BLaER1 (cell line): ENCODE measurements around the gene FFAR2.
"Not testable (repeated sequence)": the region's sequence is repeated elsewhere in the genome, so short reads cannot be mapped to it uniquely, and the experiment has no call there.

Experiments
- H3K27ac ChIP-seq: shearing (Covaris generic); formaldehyde crosslinking; 2 replicates; pipeline ENCODE4 v1.8.1; 2022
- H3K27me3 ChIP-seq: shearing (Covaris generic); formaldehyde crosslinking; 2 replicates; pipeline ENCODE4 v1.8.1; 2022
- H3K36me3 ChIP-seq: shearing (Covaris generic); formaldehyde crosslinking; 2 replicates; pipeline ENCODE4 v1.8.1; 2022
- H3K4me1 ChIP-seq: shearing (Covaris generic); formaldehyde crosslinking; 2 replicates; pipeline ENCODE4 v1.8.1; 2022
- H3K4me2 ChIP-seq: shearing (Covaris generic); formaldehyde crosslinking; 2 replicates; pipeline ENCODE4 v1.8.1; 2022
- H3K4me3 ChIP-seq: shearing (Covaris generic); formaldehyde crosslinking; 2 replicates; pipeline ENCODE4 v1.8.1; 2022
- H3K9ac ChIP-seq: shearing (Covaris generic); formaldehyde crosslinking; 2 replicates; pipeline ENCODE4 v1.8.1; 2022
- H3K9me3 ChIP-seq: shearing (Covaris generic); formaldehyde crosslinking; 2 replicates; pipeline ENCODE4 v1.8.1; 2022
- H4K20me1 ChIP-seq: shearing (Covaris generic); formaldehyde crosslinking; 2 replicates; pipeline ENCODE4 v1.8.1; 2022
- Cebpa-rat ChIP-seq: shearing (Covaris generic); IDR thresholded peaks from 2 replicates; pipeline ENCODE4 v1.8.1; 2022

The FFAR2 gene

GRCh38 chr19:35454663-35455062 is 6.6 kb downstream of the FFAR2 start:
- Histone ChIP-seq H4K20me1 (no peaks in the 10 kb centered on the region), H3K4me3 (no peak overlapping the region), H3K36me3 (no peaks in the 10 kb centered on the region), H3K9ac (no peak overlapping the region), H3K4me2 (no peak overlapping the region), H3K27me3 (no peaks in the 10 kb centered on the region), H3K4me1 (peaks cover 51% of the 10 kb centered on the region), H3K9me3 (no peaks in the 10 kb centered on the region), H3K27ac (no peak overlapping the region)
- TF ChIP-seq Cebpa-rat: no peak

GRCh38 chr19:35455616-35456201 is 7.7 kb downstream of the FFAR2 start:
- no peaks in the 10 kb centered on the region for H3K9me3 ChIP-seq
- no peak overlapping the region for H3K9ac ChIP-seq
- H3K27me3 ChIP-seq: no peaks in the 10 kb centered on the region
- 0 out of 2 replicates have a peak overlapping the region, but pooled peaks have one; percentile 13 for H3K4me2 ChIP-seq
- H3K36me3 ChIP-seq: no peaks in the 10 kb centered on the region
- TF ChIP-seq Cebpa-rat: no peak
- no peak overlapping the region for H3K27ac ChIP-seq
- H4K20me1 ChIP-seq: no peaks in the 10 kb centered on the region
- H3K4me1 ChIP-seq: peaks cover 53% of the 10 kb centered on the region
- no peak overlapping the region for H3K4me3 ChIP-seq

- TF ChIP-seq Cebpa-rat: no peak
- peaks cover 53% of the 10 kb centered on the region for H3K4me1 ChIP-seq
- no peaks in the 10 kb centered on the region for H4K20me1 ChIP-seq
- H3K27me3 ChIP-seq: no peaks in the 10 kb centered on the region
- no peaks in the 10 kb centered on the region for H3K36me3 ChIP-seq
- no peak overlapping the region for H3K9ac ChIP-seq
- no peak overlapping the region for H3K4me3 ChIP-seq
- H3K27ac ChIP-seq: no peak overlapping the region
- no peaks in the 10 kb centered on the region for H3K9me3 ChIP-seq
- no peak overlapping the region for H3K4me2 ChIP-seq
These were observed 9.1 kb downstream of the FFAR2 start for GRCh38 chr19:35457173-35457572.

GRCh38 chr19:35458192-35458591 is 10.1 kb downstream of the FFAR2 start:
- H3K27ac ChIP-seq: no peak overlapping the region
- H3K9me3 ChIP-seq: no peaks in the 10 kb centered on the region
- H3K9ac ChIP-seq: no peak overlapping the region
- peak overlapping the region; percentile 94; the same call in 1 of the 2 replicates for H3K4me2 ChIP-seq
- peaks cover 54% of the 10 kb centered on the region for H3K4me1 ChIP-seq
- H3K4me3 ChIP-seq: no peak overlapping the region
- no peaks in the 10 kb centered on the region for H4K20me1 ChIP-seq
- no peaks in the 10 kb centered on the region for H3K36me3 ChIP-seq
- TF ChIP-seq Cebpa-rat: no peak
- H3K27me3 ChIP-seq: no peaks in the 10 kb centered on the region

GRCh38 chr19:35458731-35459391 is 10.8 kb downstream of the FFAR2 start:
- H3K27ac ChIP-seq: peak overlapping the region; percentile 42
- H3K4me1 ChIP-seq: peaks cover 61% of the 10 kb centered on the region
- peak overlapping the region; percentile 30; the same call in 1 of the 2 replicates for H3K9ac ChIP-seq
- no peaks in the 10 kb centered on the region for H4K20me1 ChIP-seq
- no peak for TF ChIP-seq Cebpa-rat
- no peaks in the 10 kb centered on the region for H3K27me3 ChIP-seq
- H3K9me3 ChIP-seq: no peaks in the 10 kb centered on the region
- peak overlapping the region; percentile 94 for H3K4me2 ChIP-seq
- H3K36me3 ChIP-seq: no peaks in the 10 kb centered on the region
- no peak overlapping the region for H3K4me3 ChIP-seq

- no peak for TF ChIP-seq Cebpa-rat
- Histone ChIP-seq H4K20me1 (no peaks in the 10 kb centered on the region), H3K4me2 (peak overlapping the region; percentile 94), H3K9ac (peak overlapping the region; percentile 30; the same call in 1 of the 2 replicates), H3K27ac (peak overlapping the region; percentile 42), H3K4me3 (no peak overlapping the region), H3K36me3 (no peaks in the 10 kb centered on the region), H3K27me3 (no peaks in the 10 kb centered on the region), H3K9me3 (no peaks in the 10 kb centered on the region), H3K4me1 (peaks cover 68% of the 10 kb centered on the region)
These were observed 11.5 kb downstream of the FFAR2 start for GRCh38 chr19:35459414-35460082.

- Histone ChIP-seq H3K4me1 (peaks cover 74% of the 10 kb centered on the region), H3K36me3 (no peaks in the 10 kb centered on the region), H3K27ac (peak overlapping the region; percentile 92), H4K20me1 (no peaks in the 10 kb centered on the region), H3K4me3 (no peak overlapping the region), H3K9me3 (no peaks in the 10 kb centered on the region), H3K4me2 (peak overlapping the region; percentile 94), H3K27me3 (no peaks in the 10 kb centered on the region), H3K9ac (no peak overlapping the region; the same call in 1 of the 2 replicates)
- no peak for TF ChIP-seq Cebpa-rat
These were observed 12.6 kb downstream of the FFAR2 start for GRCh38 chr19:35460608-35461007.

GRCh38 chr19:35461060-35461459 is 13.0 kb downstream of the FFAR2 start:
- no peak overlapping the region for H3K4me3 ChIP-seq
- no peaks in the 10 kb centered on the region for H3K36me3 ChIP-seq
- no peaks in the 10 kb centered on the region for H3K9me3 ChIP-seq
- H3K4me1 ChIP-seq: peaks cover 72% of the 10 kb centered on the region
- no peak overlapping the region; the same call in 1 of the 2 replicates for H3K9ac ChIP-seq
- peak overlapping the region; percentile 92 for H3K27ac ChIP-seq
- no peak for TF ChIP-seq Cebpa-rat
- H3K27me3 ChIP-seq: no peaks in the 10 kb centered on the region
- H4K20me1 ChIP-seq: no peaks in the 10 kb centered on the region
- H3K4me2 ChIP-seq: peak overlapping the region; percentile 94

GRCh38 chr19:35461788-35462187 is 13.7 kb downstream of the FFAR2 start:
- H3K9me3 ChIP-seq, H4K20me1 ChIP-seq, H3K36me3 ChIP-seq, H3K27me3 ChIP-seq: not testable (repeated sequence)
- Histone ChIP-seq H3K9ac (peak overlapping the region; percentile 71; the same call in 1 of the 2 replicates), H3K4me3 (peak overlapping the region; percentile 51), H3K4me2 (peak overlapping the region; percentile 94), H3K4me1 (peaks cover 76% of the 10 kb centered on the region), H3K27ac (peak overlapping the region; percentile 92)

- Histone ChIP-seq H3K36me3 (no peaks in the 10 kb centered on the region), H3K4me1 (peaks cover 82% of the 10 kb centered on the region), H3K4me2 (peak overlapping the region; percentile 94), H3K9me3 (no peaks in the 10 kb centered on the region), H3K27me3 (no peaks in the 10 kb centered on the region), H3K4me3 (peak overlapping the region; percentile 51), H3K27ac (peak overlapping the region; percentile 92), H4K20me1 (no peaks in the 10 kb centered on the region), H3K9ac (peak overlapping the region; percentile 71; the same call in 1 of the 2 replicates)
- no peak for TF ChIP-seq Cebpa-rat
These were observed 14.5 kb downstream of the FFAR2 start for GRCh38 chr19:35462476-35462953.

- H3K4me1 ChIP-seq: peaks cover 87% of the 10 kb centered on the region
- peak overlapping the region; percentile 94 for H3K4me2 ChIP-seq
- H4K20me1 ChIP-seq, H3K9me3 ChIP-seq, H3K27me3 ChIP-seq, H3K36me3 ChIP-seq: not testable (repeated sequence)
- peak overlapping the region; percentile 92 for H3K27ac ChIP-seq
- peak overlapping the region; percentile 60; the same call in 1 of the 2 replicates for H3K9ac ChIP-seq
- H3K4me3 ChIP-seq: peak overlapping the region; percentile 51; the same call in 1 of the 2 replicates
These were observed 14.9 kb downstream of the FFAR2 start for GRCh38 chr19:35462956-35463355.
